GM12875 (cell line): ENCODE measurements around the gene KBTBD3.

Source experiments
- H3K4me3 ChIP-seq: one replicate; pipeline ENCODE4 v1.5.1; 2011; ENCODE audit warnings: low read depth, low read length, control low read depth
- TF ChIP-seq, protein P1 (sequence below): IDR thresholded peaks from 2 replicates; pipeline ENCODE4 v1.5.1; 2011; ENCODE audit warnings: low read depth, mild to moderate bottlenecking, control low read depth, inconsistent platforms, low read length, moderate library complexity, borderline replicate concordance; ENCODE audit not compliant: insufficient read depth

Gene KBTBD3

DNA sequence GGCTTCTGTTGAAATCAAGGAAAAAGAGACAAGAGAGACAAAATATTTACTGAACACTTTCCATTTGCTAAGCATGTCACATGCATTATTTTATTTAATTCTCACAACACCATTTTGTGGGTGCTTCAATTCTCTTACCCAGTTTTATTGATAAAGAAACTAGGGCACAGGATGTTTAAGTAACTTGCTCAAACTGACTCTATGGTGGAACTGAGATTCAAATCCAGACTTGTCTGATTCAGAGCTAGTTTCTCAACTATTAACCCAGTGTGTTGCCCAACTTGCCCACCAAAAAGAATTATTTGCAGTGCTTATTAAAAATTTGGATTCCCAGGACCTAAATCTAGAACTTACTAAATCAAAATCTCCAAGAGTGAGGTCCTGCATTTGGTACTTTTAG is 33.6 kb downstream of the KBTBD3 start:
- H3K4me3 ChIP-seq, result no peak overlapping the region

DNA sequence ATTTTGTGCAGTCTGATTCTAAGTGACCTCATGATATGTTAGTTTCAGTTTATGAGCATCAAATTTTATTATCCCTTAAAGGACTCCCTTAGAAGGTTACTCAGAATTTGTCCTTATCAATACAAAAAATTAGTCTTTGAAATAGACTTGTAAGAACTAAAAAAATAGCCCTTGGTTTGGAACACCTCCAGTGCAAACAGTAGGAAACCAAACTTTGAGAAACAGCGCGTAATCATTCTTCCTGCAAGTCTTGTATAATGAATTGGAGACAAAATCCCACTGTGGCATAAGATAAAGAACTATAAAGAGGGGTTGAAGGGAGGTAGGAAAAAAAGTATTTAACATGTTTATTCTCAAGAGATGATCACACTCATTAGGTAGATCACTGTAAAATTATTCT is 44.3 kb downstream of the KBTBD3 start:
- TF ChIP-seq, protein P1, sequence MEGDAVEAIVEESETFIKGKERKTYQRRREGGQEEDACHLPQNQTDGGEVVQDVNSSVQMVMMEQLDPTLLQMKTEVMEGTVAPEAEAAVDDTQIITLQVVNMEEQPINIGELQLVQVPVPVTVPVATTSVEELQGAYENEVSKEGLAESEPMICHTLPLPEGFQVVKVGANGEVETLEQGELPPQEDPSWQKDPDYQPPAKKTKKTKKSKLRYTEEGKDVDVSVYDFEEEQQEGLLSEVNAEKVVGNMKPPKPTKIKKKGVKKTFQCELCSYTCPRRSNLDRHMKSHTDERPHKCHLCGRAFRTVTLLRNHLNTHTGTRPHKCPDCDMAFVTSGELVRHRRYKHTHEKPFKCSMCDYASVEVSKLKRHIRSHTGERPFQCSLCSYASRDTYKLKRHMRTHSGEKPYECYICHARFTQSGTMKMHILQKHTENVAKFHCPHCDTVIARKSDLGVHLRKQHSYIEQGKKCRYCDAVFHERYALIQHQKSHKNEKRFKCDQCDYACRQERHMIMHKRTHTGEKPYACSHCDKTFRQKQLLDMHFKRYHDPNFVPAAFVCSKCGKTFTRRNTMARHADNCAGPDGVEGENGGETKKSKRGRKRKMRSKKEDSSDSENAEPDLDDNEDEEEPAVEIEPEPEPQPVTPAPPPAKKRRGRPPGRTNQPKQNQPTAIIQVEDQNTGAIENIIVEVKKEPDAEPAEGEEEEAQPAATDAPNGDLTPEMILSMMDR, result no peak
- no peak overlapping the region for H3K4me3 ChIP-seq

More for the DNA sequence above, 33.6 kb downstream of the KBTBD3 start:
- TF ChIP-seq, protein P1, result no peak

DNA sequence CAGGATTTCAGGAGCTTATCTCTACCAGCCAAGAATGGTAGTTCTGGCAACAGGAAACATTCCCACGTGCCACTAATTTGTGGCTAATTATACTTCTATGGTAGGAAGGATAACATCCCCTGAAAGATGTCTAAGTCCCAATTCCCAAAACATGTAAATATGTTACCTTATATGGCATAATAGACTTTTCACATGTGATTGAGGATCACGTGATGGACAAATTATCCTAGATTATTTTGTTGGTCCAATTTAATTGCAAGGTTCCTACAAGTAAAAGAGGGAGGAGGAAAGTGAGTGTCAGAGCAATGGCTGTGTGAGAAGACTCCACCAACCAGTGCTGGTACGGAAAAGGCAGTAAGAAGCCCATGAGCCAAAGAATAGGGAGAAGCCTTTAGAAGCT is 45.2 kb downstream of the KBTBD3 start:
- TF ChIP-seq, protein P1, result no peak
- no peak overlapping the region for H3K4me3 ChIP-seq

DNA sequence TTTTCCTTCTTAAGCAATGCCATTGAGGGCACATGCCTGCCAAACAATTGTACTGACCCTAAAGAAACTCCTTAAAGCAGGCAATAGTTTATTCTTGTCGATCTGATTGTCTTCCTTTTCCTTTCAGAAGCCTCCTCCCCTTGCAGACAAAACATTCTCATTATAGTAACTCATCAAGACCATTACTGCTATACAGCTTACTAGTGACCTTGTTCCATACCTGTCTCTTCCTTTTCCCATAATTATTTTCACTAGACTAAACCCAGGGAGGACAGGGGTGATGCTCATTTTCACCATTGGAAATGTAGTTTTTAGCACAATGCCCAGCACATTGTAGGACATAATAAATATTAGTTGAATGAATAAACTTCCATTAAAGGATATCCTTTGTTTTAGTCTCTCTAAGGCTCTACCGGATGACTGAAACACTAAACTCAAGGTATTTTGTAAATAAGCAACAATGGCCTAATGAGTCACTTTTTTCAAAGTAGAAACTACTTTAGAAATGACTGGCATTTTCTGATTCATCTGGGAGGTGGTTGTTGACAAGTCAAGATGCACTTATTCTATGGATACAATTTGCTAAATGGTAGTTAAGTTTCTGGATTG is 45.8 kb downstream of the KBTBD3 start:
- H3K4me3 ChIP-seq, result no peak overlapping the region
- TF ChIP-seq, protein P1, result no peak

DNA sequence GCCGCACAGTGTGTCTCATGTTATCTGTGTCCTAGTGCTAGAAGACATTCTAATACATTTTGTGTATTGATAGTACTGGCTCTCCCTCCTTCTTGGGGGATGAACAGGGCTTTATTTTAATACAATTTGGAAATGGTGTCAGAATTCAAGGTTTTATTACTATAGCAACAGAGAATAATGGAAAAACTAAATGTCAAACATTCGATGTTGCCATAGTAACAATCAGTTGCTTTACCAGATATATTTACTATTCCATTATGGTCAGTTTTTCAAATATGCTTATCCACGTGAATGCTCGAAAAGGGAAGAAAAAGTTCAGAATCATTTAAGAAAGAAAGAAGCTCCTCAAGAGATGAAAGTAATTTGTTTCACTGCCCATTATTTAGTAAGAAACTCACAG is 46.5 kb downstream of the KBTBD3 start:
- H3K4me3 ChIP-seq, result no peak overlapping the region
- TF ChIP-seq, protein P1, result no peak

DNA sequence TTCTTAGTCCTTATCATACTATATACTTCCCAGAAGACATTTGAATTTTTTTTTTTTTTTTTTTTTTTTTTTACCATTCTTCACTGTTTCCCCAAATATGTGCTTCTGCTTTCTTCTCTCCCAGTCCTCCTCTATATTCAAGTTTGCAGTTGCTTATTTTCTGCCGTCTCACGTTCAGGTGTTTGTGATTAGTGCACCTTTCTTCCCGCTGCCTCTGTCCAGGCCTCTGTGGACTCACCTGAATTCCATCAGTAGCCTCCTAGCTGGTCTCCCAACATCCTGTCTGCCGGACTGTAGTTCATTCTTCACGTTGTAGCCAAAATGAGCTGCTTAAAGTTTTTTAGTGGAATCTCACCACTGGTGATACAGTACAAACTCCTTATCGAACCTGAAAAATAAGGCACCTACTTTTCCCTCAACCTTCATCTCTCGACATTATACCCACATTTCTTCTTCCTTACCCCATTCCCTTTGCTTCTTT is 54.3 kb downstream of the KBTBD3 start:
- peak overlapping the region; percentile 42 for H3K4me3 ChIP-seq
- TF ChIP-seq, protein P1, result no peak
